ENCODE measurements around the gene SLCO1B1.

DNA sequence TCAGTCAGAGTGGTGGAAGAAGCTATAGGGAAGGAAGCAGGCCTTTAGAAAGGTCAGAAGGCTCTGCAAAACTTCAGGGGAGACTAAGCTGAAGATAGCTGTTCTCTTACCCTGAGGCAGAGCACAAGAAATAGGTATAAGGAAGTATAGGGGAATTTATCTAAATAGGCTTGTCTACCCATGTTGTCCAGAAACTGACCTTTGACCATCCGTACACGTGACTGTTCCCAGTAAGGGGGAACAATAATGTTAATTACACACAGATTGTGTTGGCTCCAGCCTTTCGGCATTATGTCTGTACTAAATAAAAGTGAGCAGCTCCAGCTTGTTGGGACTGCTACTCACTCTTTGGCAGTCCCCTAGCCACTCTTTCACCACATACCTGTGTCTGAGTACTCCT lies 59.0 kb downstream of the SLCO1B1 start:
- TF ChIP-seq, protein P1, sequence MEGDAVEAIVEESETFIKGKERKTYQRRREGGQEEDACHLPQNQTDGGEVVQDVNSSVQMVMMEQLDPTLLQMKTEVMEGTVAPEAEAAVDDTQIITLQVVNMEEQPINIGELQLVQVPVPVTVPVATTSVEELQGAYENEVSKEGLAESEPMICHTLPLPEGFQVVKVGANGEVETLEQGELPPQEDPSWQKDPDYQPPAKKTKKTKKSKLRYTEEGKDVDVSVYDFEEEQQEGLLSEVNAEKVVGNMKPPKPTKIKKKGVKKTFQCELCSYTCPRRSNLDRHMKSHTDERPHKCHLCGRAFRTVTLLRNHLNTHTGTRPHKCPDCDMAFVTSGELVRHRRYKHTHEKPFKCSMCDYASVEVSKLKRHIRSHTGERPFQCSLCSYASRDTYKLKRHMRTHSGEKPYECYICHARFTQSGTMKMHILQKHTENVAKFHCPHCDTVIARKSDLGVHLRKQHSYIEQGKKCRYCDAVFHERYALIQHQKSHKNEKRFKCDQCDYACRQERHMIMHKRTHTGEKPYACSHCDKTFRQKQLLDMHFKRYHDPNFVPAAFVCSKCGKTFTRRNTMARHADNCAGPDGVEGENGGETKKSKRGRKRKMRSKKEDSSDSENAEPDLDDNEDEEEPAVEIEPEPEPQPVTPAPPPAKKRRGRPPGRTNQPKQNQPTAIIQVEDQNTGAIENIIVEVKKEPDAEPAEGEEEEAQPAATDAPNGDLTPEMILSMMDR (IDR thresholded peaks at IDR 0.05 in 2 of 3, conservative IDR thresholded peaks at IDR 0.05 in 1 of 3; ENCODE audit: borderline replicate concordance in 1 of 3, insufficient read depth in 1 of 3, low read depth in 2 of 3, low read length in 2 of 3): no peak
- TF ChIP-seq RAD21 (IDR thresholded peaks at IDR 0.05; ENCODE audit: low read depth): no peak
- no peak for TF ChIP-seq POLR2A (IDR thresholded peaks at IDR 0.05; ENCODE audit: borderline replicate concordance, extremely low read depth, insufficient read depth, insufficient read length)
- no peak for TF ChIP-seq JUND (IDR thresholded peaks at IDR 0.05)
- TF ChIP-seq ZFX (IDR thresholded peaks at IDR 0.05): no peak
- no peak for TF ChIP-seq POLR2AphosphoS5 (IDR thresholded peaks at IDR 0.05; ENCODE audit: low read depth, low read length)
- no peak for TF ChIP-seq REST (IDR thresholded peaks at IDR 0.05; ENCODE audit: low read depth)
- TF ChIP-seq TCF7L2 (IDR thresholded peaks at IDR 0.05; ENCODE audit: borderline replicate concordance, extremely low read depth, insufficient read depth, insufficient read length): no peak
- no peak for TF ChIP-seq EZH2phosphoT487 (IDR thresholded peaks at IDR 0.05; ENCODE audit: borderline replicate concordance)
- TF ChIP-seq EZH2 (IDR thresholded peaks at IDR 0.05): no peak
- no peak for TF ChIP-seq CBX3 (IDR thresholded peaks at IDR 0.05; ENCODE audit: low read depth)
